ENCODE data around the gene ADAMTS12.

The ADAMTS12 gene

GRCh38 chr5:33480876-33481275 lies 410.9 kb downstream of the ADAMTS12 start:
- no peak overlapping the region for H3K4me3 ChIP-seq (ENCODE audit: low read length in 2 of 2)
- peaks cover 0 to 5% of the 10 kb centered on the region in 2 donors for H3K36me3 ChIP-seq (ENCODE audit: control insufficient read depth in 2 of 2, insufficient read depth in 2 of 2, low read length in 2 of 2)
- no peaks in the 10 kb centered on the region for H3K4me1 ChIP-seq (ENCODE audit: control insufficient read depth in 2 of 2, insufficient read depth in 2 of 2, low read length in 2 of 2)
- H3K27ac ChIP-seq (ENCODE audit: low read depth in 2 of 2, low read length in 2 of 2), result no peak overlapping the region
- H3K9me3 ChIP-seq (ENCODE audit: control insufficient read depth in 2 of 2, low read length in 2 of 2), result no peaks in the 10 kb centered on the region
- H3K27me3 ChIP-seq (ENCODE audit: control insufficient read depth in 2 of 2, insufficient read depth in 2 of 2, low read length in 2 of 2), result no peaks in the 10 kb centered on the region
- no peak overlapping the region for H3K9ac ChIP-seq (ENCODE audit: low read depth in 1 of 2, low read length in 2 of 2)

GRCh38 chr5:33479311-33479710 lies 412.5 kb downstream of the ADAMTS12 start:
- Histone ChIP-seq H3K9me3 (ENCODE audit: control insufficient read depth in 2 of 2, low read length in 2 of 2) (no peaks in the 10 kb centered on the region), H3K36me3 (ENCODE audit: control insufficient read depth in 2 of 2, insufficient read depth in 2 of 2, low read length in 2 of 2) (peaks cover 3 to 13% of the 10 kb centered on the region in 2 donors), H3K27me3 (ENCODE audit: control insufficient read depth in 2 of 2, insufficient read depth in 2 of 2, low read length in 2 of 2) (no peaks in the 10 kb centered on the region), H3K9ac (ENCODE audit: low read depth in 1 of 2, low read length in 2 of 2) (no peak overlapping the region), H3K27ac (ENCODE audit: low read depth in 2 of 2, low read length in 2 of 2) (no peak overlapping the region), H3K4me1 (ENCODE audit: control insufficient read depth in 2 of 2, insufficient read depth in 2 of 2, low read length in 2 of 2) (no peaks in the 10 kb centered on the region), H3K4me3 (ENCODE audit: low read length in 2 of 2) (no peak overlapping the region)

- H3K4me3 ChIP-seq (ENCODE audit: low read length in 2 of 2), result no peak overlapping the region
These were observed 414.0 kb downstream of the ADAMTS12 start for GRCh38 chr5:33477816-33478215.

GRCh38 chr5:33476992-33477391 lies 414.8 kb downstream of the ADAMTS12 start:
- Histone ChIP-seq H3K4me1 (ENCODE audit: control insufficient read depth in 2 of 2, insufficient read depth in 2 of 2, low read length in 2 of 2) (no peaks in the 10 kb centered on the region), H3K36me3 (ENCODE audit: control insufficient read depth in 2 of 2, insufficient read depth in 2 of 2, low read length in 2 of 2) (peaks cover 9 to 29% of the 10 kb centered on the region in 2 donors), H3K27me3 (ENCODE audit: control insufficient read depth in 2 of 2, insufficient read depth in 2 of 2, low read length in 2 of 2) (no peaks in the 10 kb centered on the region), H3K4me3 (ENCODE audit: low read length in 2 of 2) (no peak overlapping the region), H3K9ac (ENCODE audit: low read depth in 1 of 2, low read length in 2 of 2) (no peak overlapping the region), H3K27ac (ENCODE audit: low read depth in 2 of 2, low read length in 2 of 2) (no peak overlapping the region), H3K9me3 (ENCODE audit: control insufficient read depth in 2 of 2, low read length in 2 of 2) (no peaks in the 10 kb centered on the region)

More at GRCh38 chr5:33477816-33478215, 414.0 kb downstream of the ADAMTS12 start:
- Histone ChIP-seq H3K36me3 (ENCODE audit: control insufficient read depth in 2 of 2, insufficient read depth in 2 of 2, low read length in 2 of 2) (peaks cover 6 to 25% of the 10 kb centered on the region in 2 donors), H3K9ac (ENCODE audit: low read depth in 1 of 2, low read length in 2 of 2) (no peak overlapping the region), H3K27ac (ENCODE audit: low read depth in 2 of 2, low read length in 2 of 2) (no peak overlapping the region), H3K4me1 (ENCODE audit: control insufficient read depth in 2 of 2, insufficient read depth in 2 of 2, low read length in 2 of 2) (no peaks in the 10 kb centered on the region), H3K9me3 (ENCODE audit: control insufficient read depth in 2 of 2, low read length in 2 of 2) (no peaks in the 10 kb centered on the region), H3K27me3 (ENCODE audit: control insufficient read depth in 2 of 2, insufficient read depth in 2 of 2, low read length in 2 of 2) (no peaks in the 10 kb centered on the region)

- no peaks in the 10 kb centered on the region for H3K9me3 ChIP-seq (ENCODE audit: control insufficient read depth in 2 of 2, low read length in 2 of 2)
- H3K4me1 ChIP-seq (ENCODE audit: control insufficient read depth in 2 of 2, insufficient read depth in 2 of 2, low read length in 2 of 2), result no peaks in the 10 kb centered on the region
- peaks cover 10 to 34% of the 10 kb centered on the region in 2 donors for H3K36me3 ChIP-seq (ENCODE audit: control insufficient read depth in 2 of 2, insufficient read depth in 2 of 2, low read length in 2 of 2)
- no peak overlapping the region for H3K9ac ChIP-seq (ENCODE audit: low read depth in 1 of 2, low read length in 2 of 2)
- no peak overlapping the region for H3K27ac ChIP-seq (ENCODE audit: low read depth in 2 of 2, low read length in 2 of 2)
- no peaks in the 10 kb centered on the region for H3K27me3 ChIP-seq (ENCODE audit: control insufficient read depth in 2 of 2, insufficient read depth in 2 of 2, low read length in 2 of 2)
- no peak overlapping the region for H3K4me3 ChIP-seq (ENCODE audit: low read length in 2 of 2)
These were observed 416.1 kb downstream of the ADAMTS12 start for GRCh38 chr5:33475706-33476105.

GRCh38 chr5:33474931-33475499 lies 416.8 kb downstream of the ADAMTS12 start:
- Histone ChIP-seq H3K36me3 (ENCODE audit: control insufficient read depth in 2 of 2, insufficient read depth in 2 of 2, low read length in 2 of 2) (peaks cover 15 to 35% of the 10 kb centered on the region in 2 donors), H3K9ac (ENCODE audit: low read depth in 1 of 2, low read length in 2 of 2) (no peak overlapping the region), H3K4me1 (ENCODE audit: control insufficient read depth in 2 of 2, insufficient read depth in 2 of 2, low read length in 2 of 2) (no peaks in the 10 kb centered on the region), H3K27ac (ENCODE audit: low read depth in 2 of 2, low read length in 2 of 2) (no peak overlapping the region), H3K27me3 (ENCODE audit: control insufficient read depth in 2 of 2, insufficient read depth in 2 of 2, low read length in 2 of 2) (no peaks in the 10 kb centered on the region), H3K4me3 (ENCODE audit: low read length in 2 of 2) (no peak overlapping the region), H3K9me3 (ENCODE audit: control insufficient read depth in 2 of 2, low read length in 2 of 2) (no peaks in the 10 kb centered on the region)

GRCh38 chr5:33474004-33474403 lies 417.8 kb downstream of the ADAMTS12 start:
- no peaks in the 10 kb centered on the region for H3K9me3 ChIP-seq (ENCODE audit: control insufficient read depth in 2 of 2, low read length in 2 of 2)
- H3K4me1 ChIP-seq (ENCODE audit: control insufficient read depth in 2 of 2, insufficient read depth in 2 of 2, low read length in 2 of 2), result no peaks in the 10 kb centered on the region
- H3K27ac ChIP-seq (ENCODE audit: low read depth in 2 of 2, low read length in 2 of 2), result no peak overlapping the region
- H3K9ac ChIP-seq (ENCODE audit: low read depth in 1 of 2, low read length in 2 of 2), result no peak overlapping the region
- H3K27me3 ChIP-seq (ENCODE audit: control insufficient read depth in 2 of 2, insufficient read depth in 2 of 2, low read length in 2 of 2), result no peaks in the 10 kb centered on the region
- peaks cover 23 to 41% of the 10 kb centered on the region in 2 donors for H3K36me3 ChIP-seq (ENCODE audit: control insufficient read depth in 2 of 2, insufficient read depth in 2 of 2, low read length in 2 of 2)
- no peak overlapping the region for H3K4me3 ChIP-seq (ENCODE audit: low read length in 2 of 2)

Measured in mucosa of rectum (tissue), 2 donors.